ENCODE results near the gene OCIAD2.

DNA sequence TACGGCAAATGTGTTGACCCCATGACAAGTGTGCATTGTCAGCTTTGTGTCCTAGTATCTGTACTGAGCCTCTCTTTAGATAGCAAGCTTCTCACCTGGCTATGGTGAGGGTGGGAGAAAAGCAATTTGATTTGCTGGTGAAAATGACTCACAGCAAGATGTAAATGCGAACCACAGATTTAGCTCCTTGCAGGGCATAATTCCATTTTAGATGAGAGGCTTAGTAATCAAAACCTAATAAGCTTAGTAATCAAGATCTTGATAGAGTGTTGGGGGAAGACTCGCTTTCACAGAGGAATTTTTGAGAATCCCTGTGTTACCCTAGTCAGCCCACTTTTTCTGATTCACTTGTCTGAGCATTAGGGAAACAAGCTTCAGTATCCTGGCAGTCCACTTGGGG, 7.7 kb upstream of the OCIAD2 start:
- TF ChIP-seq, protein P1, sequence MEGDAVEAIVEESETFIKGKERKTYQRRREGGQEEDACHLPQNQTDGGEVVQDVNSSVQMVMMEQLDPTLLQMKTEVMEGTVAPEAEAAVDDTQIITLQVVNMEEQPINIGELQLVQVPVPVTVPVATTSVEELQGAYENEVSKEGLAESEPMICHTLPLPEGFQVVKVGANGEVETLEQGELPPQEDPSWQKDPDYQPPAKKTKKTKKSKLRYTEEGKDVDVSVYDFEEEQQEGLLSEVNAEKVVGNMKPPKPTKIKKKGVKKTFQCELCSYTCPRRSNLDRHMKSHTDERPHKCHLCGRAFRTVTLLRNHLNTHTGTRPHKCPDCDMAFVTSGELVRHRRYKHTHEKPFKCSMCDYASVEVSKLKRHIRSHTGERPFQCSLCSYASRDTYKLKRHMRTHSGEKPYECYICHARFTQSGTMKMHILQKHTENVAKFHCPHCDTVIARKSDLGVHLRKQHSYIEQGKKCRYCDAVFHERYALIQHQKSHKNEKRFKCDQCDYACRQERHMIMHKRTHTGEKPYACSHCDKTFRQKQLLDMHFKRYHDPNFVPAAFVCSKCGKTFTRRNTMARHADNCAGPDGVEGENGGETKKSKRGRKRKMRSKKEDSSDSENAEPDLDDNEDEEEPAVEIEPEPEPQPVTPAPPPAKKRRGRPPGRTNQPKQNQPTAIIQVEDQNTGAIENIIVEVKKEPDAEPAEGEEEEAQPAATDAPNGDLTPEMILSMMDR (IDR thresholded peaks at IDR 0.05; ENCODE audit: low read depth, low read length): no peak
- TF ChIP-seq POLR2A (IDR thresholded peaks at IDR 0.05; ENCODE audit: extremely low read depth, insufficient read length) (no peak), MYC (IDR thresholded peaks at IDR 0.05; ENCODE audit: low read depth, low read length) (no peak)

All from NB4 (cell line).